Tibial artery (tissue), 4 donors: ENCODE measurements around the gene ECI1.

Source experiments
- DNase-seq, 2 donors: peaks; one replicate each; pipeline ENCODE4 v3.0.0-alpha.2; 2019
- H3K27ac ChIP-seq, 2 donors: fragments of 200-600 bp; sonication (generic) in 1 of 2; 1 replicate in 1 of 2; 2 replicates in 1 of 2; pipeline ENCODE4 v1.5.1; 2018 to 2019; ENCODE audit warnings: mild to moderate bottlenecking in 1 of 2
- H3K27me3 ChIP-seq, 2 donors: fragments of 200-600 bp; sonication (generic) in 1 of 2; one replicate each; pipeline versions ENCODE4 v1.5.1 to v1.6.0; 2016 to 2019
- H3K36me3 ChIP-seq, 3 donors: fragments of 200-600 bp; sonication (generic) in 2 of 3; one replicate each; pipeline ENCODE4 v1.5.1; 2016 to 2019; ENCODE audit warnings: mild to moderate bottlenecking in 2 of 3
- H3K4me1 ChIP-seq, 4 donors: fragments of 200-600 bp; sonication (generic) in 2 of 4; 1 replicate in 3 of 4; 2 replicates in 1 of 4; pipeline ENCODE4 v1.5.1; 2016 to 2019
- H3K4me3 ChIP-seq, 2 donors: fragments of 200-600 bp; sonication (generic) in 1 of 2; 1 replicate in 1 of 2; 2 replicates in 1 of 2; pipeline ENCODE4 v1.5.1; 2018 to 2019; ENCODE audit warnings: mild to moderate bottlenecking in 2 of 2
- H3K9me3 ChIP-seq, 3 donors: fragments of 200-600 bp; sonication (generic) in 1 of 3; one replicate each; pipeline ENCODE4 v1.5.1; 2016 to 2019
- CTCF ChIP-seq, 2 experiments: fragments of 200-600 bp in 1 of 2; fragments of 450-650 bp in 1 of 2; IDR thresholded peaks; one replicate each; pipeline ENCODE4 v1.5.1; 2017 to 2019; ENCODE audit warnings: antibody characterized with exemption in 2 of 2, mild to moderate bottlenecking in 1 of 2, moderate library complexity in 1 of 2
- intact Hi-C: fragments of 100-400 bp; cut with DNase I; formaldehyde crosslinking; loops from one replicate; pipeline ENCODE4 v1.15.0; 2023; ENCODE audit warnings: low total_unique reads

The ECI1 gene

GRCh38 chr16:2251296-2252111, at the start of gene ECI1:
TSS of gene ECI1 (minus strand) at chr16:2251587. CDS start at chr16:2251566, 21 bp downstream.
- Histone ChIP-seq H3K4me1 (peaks cover 9 to 22% (median 17%) of the 10 kb centered on the region in 4 donors), H3K27ac (peak within 1 kb of the TSS; percentile 84 to 90), H3K27me3 (no peaks in the 10 kb centered on the region), H3K4me3 (peak within 1 kb of the TSS; percentile 61 to 78), H3K36me3 (peaks cover 38 to 46% (median 44%) of the 10 kb centered on the region in 3 donors), H3K9me3 (no peaks in the 10 kb centered on the region)
- DNase-seq: peak; percentile 94 to 98
- peak; percentile 69 to 70 for TF ChIP-seq CTCF (IDR thresholded peaks at IDR 0.05)
- intact Hi-C loops: no loop called here

GRCh38 chr16:2299915-2300192, 48.5 kb upstream of the ECI1 start:
- Histone ChIP-seq H3K27me3 (no peaks in the 10 kb centered on the region), H3K36me3 (peaks cover 16 to 66% (median 49%) of the 10 kb centered on the region in 3 donors)
- intact Hi-C loops: no loop called here

GRCh38 chr16:2299121-2299914, 47.9 kb upstream of the ECI1 start:
- TF ChIP-seq CTCF (IDR thresholded peaks at IDR 0.05): no peak
- Histone ChIP-seq H3K9me3 (no peaks in the 10 kb centered on the region), H3K4me1 (no peaks in the 10 kb centered on the region), H3K4me3 (no peak overlapping the region), H3K27ac (no peak overlapping the region), H3K27me3 (no peaks in the 10 kb centered on the region), H3K36me3 (peaks cover 19 to 69% (median 54%) of the 10 kb centered on the region in 3 donors)
- DNase-seq: no peak
- intact Hi-C loops: no loop called here

More at GRCh38 chr16:2299915-2300192, 48.5 kb upstream of the ECI1 start:
- no peak overlapping the region for H3K27ac ChIP-seq
- no peaks in the 10 kb centered on the region for H3K9me3 ChIP-seq
- no peak for DNase-seq
- TF ChIP-seq CTCF (IDR thresholded peaks at IDR 0.05): no peak
- no peak overlapping the region for H3K4me3 ChIP-seq
- H3K4me1 ChIP-seq: no peaks in the 10 kb centered on the region

- Histone ChIP-seq H3K27ac (no peak overlapping the region), H3K27me3 (no peaks in the 10 kb centered on the region), H3K36me3 (peaks cover 14 to 70% (median 51%) of the 10 kb centered on the region in 3 donors), H3K4me1 (no peaks in the 10 kb centered on the region), H3K4me3 (no peak overlapping the region), H3K9me3 (no peaks in the 10 kb centered on the region)
- DNase-seq: no peak
- intact Hi-C loops: no loop called here
- TF ChIP-seq CTCF (IDR thresholded peaks at IDR 0.05): no peak
These were observed 47.2 kb upstream of the ECI1 start for GRCh38 chr16:2298621-2299020.

GRCh38 chr16:2297506-2297860, 46.1 kb upstream of the ECI1 start:
- Histone ChIP-seq H3K4me3 (no peak overlapping the region), H3K27ac (no peak overlapping the region), H3K27me3 (no peaks in the 10 kb centered on the region), H3K9me3 (no peaks in the 10 kb centered on the region), H3K4me1 (no peaks in the 10 kb centered on the region), H3K36me3 (peaks cover 11 to 77% (median 49%) of the 10 kb centered on the region in 3 donors)
- TF ChIP-seq CTCF (IDR thresholded peaks at IDR 0.05): no peak
- DNase-seq: no peak
- intact Hi-C loops: no loop called here
